Panc1 (cell line): ENCODE results near the gene FAT1. TPM values are rescaled to one million over a fixed set of nuclear protein-coding genes. Genes with fewer than 3 reads are reported as not detected.

Experiments used
- total RNA-seq: library from RNA; stranded (reverse); gene quantifications from one replicate; pipeline ENCODE4 v1.2.1, GENCODE V29; 2021; ENCODE audit not compliant: unreplicated experiment

The FAT1 gene
- total RNA-seq, 1 experiment from 2014 or later: 288 TPM

Other genes starting within 250 kb of the FAT1 start
- gene MTNR1A, start 168.3 kb downstream of the FAT1 start, total RNA-seq: 0.23 TPM